NCI-H2171 treated with DMSO at 0.1 percent for 48 hours (cell line): ENCODE results near the gene BCS1L.

Experiments used
- DNase-seq: peaks from one replicate; lab custom pipeline; 2025; lab: John Stamatoyannopoulos, UW

BCS1L gene, protein sequence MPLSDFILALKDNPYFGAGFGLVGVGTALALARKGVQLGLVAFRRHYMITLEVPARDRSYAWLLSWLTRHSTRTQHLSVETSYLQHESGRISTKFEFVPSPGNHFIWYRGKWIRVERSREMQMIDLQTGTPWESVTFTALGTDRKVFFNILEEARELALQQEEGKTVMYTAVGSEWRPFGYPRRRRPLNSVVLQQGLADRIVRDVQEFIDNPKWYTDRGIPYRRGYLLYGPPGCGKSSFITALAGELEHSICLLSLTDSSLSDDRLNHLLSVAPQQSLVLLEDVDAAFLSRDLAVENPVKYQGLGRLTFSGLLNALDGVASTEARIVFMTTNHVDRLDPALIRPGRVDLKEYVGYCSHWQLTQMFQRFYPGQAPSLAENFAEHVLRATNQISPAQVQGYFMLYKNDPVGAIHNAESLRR

DNA sequence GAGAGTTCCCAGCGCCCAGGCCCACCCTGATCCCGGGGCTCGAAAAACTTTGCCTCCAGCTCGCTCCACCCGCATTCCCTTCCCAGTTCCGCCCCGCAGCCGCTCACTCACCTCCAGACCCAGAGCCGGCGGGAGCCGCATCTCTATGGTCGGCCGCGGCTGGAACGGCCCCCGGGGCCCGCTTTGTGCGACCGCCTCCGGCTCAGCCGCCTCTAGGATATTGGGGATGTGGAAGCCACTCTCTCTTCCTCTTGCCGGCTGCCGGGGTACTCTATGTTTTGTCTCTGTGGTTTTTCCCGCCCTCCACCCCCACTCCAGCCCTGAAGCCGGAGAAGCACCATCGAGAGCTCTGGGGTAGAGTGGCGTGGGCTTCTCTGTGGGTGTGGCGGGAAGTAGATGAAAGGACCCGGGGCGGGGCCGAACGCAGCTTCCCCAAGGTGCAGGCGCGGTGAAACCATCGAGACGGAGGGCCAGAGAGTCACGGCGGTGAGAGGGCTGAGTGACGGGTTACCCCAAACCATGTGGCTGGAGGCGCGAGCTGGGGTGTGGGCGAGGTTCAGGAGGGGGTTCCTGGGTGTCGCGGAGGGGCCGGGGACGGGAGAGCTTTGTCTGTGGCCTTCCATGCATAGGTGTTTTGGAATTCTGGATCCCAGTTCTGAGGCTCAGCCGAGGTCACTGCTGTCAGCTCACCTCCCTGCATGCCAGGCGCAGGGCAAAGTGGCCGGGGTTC lies at the start of gene BCS1L, which contains the start of gene ZNF142:
Gene BCS1L (plus strand): TSS at position 426 of the 730 bp plus-strand sequence. CDS start 1,305 bp downstream, outside the sequence.
Gene ZNF142 (minus strand): TSS at position 366 of the 730 bp plus-strand sequence. CDS start 3,194 bp downstream, outside the sequence.
- peak; percentile 95 for DNase-seq

DNA sequence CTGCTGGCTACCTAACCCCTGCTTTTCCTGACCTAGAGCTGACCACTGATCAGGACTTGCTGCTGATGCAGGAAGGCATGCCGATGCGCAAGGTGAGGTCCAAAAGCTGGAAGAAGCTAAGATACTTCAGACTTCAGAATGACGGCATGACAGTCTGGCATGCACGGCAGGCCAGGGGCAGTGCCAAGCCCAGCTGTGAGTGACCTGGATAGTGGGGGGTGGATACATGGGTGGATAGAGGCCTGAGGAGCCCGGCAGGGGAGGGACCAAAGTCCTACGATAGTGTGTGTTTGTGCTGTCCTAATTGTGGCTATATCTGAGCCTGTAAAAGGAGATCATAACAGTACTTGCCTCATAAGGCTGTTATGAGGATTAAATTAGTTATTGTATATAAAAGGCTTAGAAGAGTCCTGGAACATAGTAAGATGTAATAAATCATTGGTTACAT lies 43.6 kb upstream of the BCS1L start:
- DNase-seq = no peak

DNA sequence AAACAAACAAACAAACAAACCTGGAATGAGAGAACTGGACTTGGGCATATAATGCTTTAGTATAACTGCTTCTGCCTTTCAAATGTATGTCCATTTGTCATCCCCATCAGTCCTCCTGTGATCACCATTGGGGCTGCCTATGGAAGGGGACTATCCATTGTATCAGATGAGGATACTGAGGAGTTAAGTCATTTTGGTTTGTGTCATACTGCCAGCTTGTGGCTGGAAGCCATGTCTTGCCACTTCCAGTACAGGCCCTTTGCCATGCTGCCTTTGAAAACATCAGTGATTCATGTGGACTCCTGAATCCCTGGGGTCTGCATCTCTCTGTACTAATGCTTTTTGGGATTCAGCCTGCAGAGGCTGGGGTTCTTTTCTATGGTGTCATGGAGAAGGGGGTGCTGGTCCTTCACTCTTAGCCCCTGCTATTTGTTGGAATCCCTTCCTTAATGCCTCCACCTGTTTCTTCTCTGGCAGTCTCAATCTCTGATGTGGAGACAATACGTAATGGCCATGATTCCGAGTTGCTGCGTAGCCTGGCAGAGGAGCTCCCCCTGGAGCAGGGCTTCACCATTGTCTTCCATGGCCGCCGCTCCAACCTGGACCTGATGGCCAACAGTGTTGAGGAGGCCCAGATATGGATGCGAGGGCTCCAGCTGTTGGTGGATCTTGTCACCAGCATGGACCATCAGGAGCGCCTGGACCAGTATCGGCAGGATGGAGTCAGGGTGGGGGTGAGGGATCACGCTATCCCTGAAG lies 41.2 kb upstream of the BCS1L start:
- DNase-seq = peak; percentile 31

DNA sequence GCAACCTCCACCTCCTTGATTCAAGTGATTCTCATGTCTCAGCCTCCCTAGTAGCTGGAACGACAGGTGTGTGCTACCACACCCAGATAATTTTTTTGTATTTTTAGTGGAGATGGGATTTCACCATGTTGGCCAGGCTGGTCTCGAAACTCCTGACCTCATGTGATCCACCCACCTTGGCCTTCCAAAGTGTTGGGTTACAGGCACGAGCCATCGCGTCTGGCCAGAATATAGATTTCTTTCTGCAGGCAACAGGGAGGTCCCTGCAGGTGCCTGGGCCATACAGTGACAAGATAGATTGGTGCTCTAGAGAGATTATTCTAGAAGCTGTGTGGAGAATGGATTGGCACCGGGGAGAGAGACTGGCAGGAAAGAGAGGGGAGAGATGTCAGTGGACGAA lies 38.5 kb upstream of the BCS1L start:
- no peak for DNase-seq

DNA sequence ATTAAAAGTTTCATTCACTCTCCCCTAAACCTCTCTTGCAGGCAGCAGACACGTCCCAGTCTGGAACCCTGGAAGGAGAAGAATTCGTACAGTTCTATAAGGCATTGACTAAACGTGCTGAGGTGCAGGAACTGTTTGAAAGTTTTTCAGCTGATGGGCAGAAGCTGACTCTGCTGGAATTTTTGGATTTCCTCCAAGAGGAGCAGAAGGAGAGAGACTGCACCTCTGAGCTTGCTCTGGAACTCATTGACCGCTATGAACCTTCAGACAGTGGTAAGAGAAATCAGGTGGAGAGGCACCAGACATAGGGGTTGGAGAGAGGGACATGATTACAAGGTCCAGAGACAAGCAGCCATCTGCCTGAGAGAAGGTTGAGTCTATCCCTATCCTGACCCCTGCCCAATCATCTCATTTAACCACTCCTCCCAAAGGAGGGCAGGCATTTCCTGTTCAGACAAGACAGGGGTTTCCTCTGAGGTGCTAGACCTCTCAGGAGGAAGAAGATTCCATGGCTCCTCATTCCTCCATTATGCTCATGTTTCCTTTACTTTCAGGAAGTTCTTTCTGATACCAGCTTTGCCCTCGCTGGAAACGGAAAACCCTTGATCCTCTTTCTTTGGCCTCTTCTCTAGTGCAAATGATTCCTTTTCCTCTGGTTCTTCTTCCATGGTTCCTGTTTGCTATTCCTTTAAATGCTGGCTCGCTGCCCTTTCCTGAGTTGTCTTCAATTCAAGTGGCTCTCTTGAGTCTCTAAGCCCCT lies 36.7 kb upstream of the BCS1L start:
- DNase-seq = no peak

DNA sequence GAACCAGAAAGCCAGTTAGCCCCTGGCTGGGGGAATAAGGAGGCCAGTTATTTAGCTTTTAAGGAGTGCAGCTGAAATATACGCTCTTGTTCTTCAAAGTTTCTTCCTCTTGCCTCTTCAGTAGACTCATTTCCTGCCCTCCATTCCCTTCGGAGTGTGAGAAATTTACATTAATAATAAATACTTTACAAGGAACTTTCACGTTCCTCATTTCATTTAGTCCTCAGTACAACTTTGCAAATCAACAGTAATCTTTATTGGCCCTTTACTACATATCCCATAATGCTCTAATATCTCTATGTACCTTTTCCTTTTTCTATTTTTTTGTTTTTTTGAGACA lies 36.1 kb upstream of the BCS1L start:
- DNase-seq = no peak

DNA sequence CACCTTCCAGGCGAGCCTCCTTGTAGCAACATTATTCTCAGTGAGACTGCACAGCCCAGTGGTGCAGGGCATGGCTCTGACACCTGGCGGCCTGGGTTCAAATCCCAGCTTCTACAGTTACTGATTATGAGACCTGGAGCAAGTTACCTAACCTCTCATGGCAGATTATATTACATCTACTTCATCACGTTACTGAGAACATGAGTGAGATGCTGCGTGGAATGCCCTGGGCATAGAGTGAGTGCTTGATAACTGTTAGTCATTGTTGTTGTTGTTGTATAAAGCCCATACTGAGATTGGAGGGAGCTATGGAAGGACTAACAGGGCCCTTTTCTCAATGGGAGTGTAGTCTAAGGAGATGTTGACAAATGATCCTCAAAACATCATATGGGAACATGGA lies 33.1 kb upstream of the BCS1L start:
- no peak for DNase-seq

DNA sequence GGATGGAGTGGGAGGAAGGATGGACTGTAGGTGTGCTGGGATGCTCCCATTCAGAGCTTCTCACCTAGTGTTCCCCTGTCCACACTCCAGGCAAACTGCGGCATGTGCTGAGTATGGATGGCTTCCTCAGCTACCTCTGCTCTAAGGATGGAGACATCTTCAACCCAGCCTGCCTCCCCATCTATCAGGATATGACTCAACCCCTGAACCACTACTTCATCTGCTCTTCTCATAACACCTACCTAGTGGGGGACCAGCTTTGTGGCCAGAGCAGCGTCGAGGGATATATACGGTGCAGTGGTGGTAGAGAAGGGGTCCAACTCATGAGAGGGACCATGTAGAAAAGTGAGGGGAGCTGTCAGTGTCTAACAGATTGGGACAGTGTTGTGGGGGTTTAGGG lies 31.5 kb upstream of the BCS1L start:
- DNase-seq = no peak

DNA sequence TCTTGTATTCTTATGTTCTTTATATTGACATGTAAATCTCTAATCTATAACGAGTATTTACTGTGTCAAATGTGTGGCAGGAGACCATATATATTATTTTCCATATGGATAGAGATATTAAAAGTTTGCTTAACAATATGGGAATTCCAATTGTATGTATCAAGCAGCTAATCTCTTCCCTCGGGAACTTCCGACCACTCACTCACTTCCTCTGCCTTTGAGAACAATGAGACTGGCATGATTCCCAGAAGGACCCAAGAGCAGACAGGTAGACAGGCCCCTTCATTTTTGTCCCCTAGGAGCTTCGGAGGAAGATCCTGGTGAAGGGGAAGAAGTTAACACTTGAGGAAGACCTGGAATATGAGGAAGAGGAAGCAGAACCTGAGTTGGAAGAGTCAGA lies 27.6 kb upstream of the BCS1L start:
- DNase-seq = peak; percentile 22

DNA sequence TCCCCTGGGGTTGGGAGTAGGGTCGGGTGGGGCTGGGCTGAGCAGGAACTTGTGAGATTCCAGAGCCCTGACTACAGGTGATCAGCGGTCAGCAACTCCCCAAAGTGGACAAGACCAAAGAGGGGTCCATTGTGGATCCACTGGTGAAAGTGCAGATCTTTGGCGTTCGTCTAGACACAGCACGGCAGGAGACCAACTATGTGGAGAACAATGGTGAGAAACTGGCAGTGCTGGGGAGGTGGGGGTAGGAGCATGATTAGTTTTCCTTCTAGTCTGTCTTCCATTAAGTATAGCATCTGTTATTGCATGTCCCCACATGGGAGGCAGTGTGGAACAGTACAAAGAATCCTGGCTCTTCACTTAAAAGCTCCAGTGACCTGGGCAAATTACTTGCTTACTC lies 23.8 kb upstream of the BCS1L start:
- no peak for DNase-seq

DNA sequence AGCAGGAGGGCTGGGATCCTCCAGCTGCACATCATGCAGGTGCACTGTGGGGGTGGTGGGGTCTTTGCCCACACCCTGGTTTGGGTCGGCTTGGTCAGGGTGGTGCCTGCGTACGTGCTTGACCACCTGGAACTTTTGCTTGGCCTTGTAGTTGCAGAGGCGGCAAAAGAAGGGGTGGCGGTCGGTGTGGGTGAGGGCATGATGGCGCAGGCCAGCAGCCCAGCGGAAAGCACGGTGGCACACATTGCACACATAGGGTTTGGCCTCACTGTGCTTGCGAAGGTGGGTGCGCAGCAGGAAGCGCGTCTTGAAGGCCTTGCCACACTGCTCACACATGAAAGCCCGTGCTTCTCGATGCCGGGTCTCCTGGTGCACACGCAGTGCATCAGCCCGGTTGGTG lies 21.1 kb upstream of the BCS1L start:
- DNase-seq = no peak

DNA sequence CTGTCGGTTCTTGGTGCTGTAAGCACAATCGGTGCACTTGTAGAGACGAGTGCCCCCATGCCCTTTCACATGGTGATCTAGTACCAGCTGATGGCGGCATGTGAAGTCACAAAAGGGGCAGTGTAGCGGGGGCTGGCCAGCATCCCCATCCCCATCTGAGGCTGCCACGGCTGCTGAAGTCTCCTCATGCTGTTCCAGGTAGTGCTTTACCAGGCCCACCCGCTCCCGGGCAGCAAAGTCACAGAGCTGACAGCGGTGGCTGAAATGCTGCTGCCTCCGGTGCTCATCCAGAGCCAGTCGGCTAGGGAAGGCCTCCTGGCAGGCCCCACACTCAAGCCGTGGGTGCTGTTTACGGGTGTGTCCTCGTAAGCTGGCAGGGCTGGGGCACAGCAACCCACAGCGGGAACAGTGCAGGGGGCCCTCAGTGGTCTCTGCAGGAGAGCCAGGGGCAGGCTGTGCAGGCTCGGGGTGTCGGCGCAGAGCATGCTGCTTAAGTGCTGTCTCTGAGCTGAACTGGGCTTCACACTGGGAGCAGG lies 17.3 kb upstream of the BCS1L start:
- no peak for DNase-seq

DNA sequence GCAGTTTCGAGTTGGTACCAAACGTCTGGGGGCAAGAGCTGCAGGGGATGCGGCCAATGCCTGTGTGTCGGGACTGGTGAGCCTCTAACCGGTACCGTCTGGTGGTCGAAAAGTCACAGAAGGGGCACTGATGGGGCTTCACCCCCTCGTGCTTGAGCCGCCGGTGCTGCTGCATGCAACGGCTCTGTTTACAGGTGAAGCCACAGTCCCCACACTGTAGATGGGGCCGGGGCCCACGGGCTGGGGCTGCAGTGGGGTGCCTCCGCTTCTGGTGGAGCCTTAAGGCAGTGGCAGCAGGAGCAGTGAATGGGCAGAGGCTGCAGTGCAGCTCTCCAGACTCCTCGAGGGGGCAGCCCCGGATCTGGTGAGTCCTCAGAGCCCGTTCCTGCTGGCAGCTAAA lies 16.7 kb upstream of the BCS1L start:
- no peak for DNase-seq

DNA sequence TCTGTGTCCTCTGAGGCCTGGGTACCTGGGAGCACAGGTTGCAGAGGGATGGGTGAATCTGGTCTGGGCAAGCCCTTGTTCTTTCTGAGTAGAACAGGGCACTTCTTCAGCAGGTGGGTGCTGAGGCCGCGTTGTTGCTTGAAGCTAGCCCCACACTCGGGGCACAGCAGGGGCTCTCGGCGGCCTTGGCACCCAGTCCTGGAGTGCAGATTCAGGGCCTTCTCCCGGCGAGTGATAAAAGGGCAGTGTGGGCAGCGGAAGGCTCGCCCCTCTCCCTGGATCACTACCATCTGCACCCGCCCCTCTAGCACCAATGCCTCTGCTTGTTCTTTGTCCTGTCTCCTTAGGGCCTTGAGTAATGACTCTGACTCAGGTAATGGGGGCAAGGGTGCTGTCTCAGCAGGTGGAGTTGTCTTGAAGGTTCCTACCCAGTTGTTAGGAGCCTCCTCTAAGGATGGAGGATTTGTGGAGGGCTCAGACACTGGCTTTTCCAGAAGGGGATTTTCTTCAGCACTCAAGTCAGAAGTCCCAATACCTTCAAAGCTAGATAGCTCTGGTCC lies 15.7 kb upstream of the BCS1L start:
- DNase-seq = no peak

DNA sequence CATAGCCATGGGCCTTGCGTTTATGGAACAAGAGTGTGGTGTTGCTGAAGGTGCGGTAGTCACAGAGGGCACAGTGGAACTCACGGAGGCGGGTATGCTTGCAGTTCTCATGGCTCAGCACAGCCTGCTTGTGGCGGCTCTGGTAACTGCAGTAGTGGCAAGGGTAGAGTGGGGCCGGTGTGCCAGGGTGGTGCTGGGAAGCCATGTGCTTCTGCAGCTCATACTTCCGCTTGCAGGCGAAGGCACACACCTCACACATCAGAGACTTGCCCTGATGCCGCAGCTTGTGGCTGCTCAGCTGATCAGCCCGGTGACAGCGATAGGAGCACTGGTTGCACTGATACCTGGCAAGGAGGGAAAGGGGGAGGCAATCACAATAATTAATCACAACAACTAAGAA lies 14.8 kb upstream of the BCS1L start:
- no peak for DNase-seq

DNA sequence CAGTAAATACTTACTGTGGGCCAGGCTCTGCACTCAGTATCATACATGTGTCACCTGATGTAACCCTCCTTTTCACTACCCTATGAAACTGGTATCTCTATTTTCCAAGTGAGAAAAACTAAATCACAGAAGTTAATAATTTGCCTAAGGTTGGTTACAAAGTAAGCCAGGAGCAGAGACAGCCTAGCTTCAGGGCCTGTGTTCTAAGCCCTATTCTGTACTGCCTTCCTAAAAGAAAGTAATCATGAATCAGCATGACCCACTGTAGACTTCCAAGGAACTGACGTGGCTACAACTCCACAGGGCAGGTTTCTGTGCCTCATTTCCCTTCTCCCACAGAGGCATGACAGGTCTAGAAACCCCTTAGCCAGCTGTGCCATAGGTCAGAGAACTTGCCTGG lies 14.4 kb upstream of the BCS1L start:
- DNase-seq = no peak

DNA sequence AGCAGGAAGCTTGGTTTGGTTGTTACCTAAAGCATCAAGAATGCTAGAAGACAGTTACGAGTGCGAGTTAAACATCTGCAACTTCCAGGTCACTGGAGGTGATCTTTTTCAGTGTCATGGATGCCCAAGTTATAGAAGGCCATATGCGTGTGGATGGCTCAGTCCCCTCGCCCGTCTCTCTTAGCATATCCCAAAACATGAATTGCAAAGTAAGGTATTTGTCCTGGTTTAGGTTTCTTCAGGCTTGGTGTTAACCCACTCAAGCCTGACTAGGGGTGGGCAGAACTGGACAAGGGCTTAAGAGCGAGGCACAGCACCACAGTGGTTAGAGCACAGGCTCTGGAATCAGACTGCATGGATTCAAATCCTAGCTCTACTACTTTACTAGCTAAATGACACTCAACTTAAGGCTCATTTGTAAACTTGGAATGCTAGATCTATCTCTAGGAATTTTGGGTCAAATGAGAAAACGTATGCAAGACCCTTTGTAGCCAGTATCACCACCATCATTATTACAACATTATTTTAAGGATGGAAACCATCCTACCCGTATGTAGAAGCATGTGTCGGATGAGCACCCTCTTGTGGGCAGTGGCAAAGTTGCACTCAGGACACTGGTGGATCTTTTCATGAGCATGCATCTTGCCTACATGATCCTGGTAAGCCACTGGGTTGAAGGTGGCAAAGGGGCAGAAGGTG lies 11.2 kb upstream of the BCS1L start:
- DNase-seq = peak; percentile 58

DNA sequence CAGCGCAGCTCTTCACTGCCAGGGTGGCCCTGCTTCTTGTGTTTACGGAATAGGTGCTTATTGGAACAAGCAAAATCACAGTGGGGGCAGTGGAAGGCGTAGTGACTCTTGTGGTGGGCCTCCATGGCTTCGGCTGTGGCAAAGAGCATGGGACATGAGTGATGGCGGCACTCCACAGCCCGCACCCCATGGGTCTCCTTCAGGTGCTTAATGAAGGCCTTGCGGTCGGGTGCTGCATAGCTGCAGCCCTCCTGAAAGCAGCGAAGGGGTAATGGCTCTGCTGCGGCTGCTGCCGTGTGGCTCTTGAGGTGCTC lies 10.7 kb upstream of the BCS1L start:
- DNase-seq = no peak

DNA sequence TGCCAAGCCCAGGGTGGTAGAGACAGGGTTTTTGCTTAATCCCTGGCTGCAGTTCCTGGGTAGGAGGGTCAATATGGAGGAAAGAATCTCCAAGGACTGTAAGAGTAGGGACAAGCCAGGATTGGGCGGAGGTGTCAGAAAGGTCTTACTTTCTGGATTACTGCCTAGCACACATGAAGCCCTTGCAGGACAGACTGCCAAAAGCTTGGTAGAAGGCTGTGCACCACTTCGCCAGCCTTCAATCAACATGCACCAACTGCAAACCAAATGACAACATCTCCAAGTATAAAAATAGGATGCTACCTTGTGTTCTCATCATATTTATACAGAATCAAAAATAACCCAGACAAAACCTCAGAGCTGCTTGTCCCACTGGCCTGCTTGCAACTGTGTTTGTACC lies 3.7 kb upstream of the BCS1L start:
- no peak for DNase-seq

DNA sequence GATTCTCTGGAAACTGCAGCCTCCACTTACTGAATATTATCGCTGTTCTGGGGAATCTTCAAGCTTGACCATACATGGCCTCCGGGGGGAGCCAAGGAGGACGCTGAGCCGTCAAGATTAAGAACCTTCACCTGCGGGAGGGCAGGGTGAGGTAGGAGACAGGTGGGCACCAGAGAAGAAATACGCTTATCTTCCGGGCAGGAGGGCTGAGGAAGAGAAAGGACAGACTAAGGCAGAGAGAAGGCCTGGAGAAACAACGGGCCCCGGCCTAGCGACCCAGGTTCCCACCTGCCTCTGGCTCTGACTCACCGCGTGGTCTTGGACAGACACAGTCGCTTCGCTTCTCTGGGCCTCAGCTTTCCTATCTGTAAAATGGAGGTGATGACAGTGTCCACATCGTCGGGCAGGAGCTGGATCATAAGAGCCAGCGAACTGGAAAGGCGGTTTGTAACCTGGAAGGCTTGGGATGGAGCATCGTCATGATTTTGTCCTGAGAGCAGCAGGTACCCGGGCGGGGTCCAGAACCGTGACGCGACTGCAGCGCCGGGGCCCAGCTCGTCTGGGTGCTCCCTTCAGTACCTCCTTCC lies 719 bp upstream of the BCS1L start:
- DNase-seq = peak; percentile 52

DNA sequence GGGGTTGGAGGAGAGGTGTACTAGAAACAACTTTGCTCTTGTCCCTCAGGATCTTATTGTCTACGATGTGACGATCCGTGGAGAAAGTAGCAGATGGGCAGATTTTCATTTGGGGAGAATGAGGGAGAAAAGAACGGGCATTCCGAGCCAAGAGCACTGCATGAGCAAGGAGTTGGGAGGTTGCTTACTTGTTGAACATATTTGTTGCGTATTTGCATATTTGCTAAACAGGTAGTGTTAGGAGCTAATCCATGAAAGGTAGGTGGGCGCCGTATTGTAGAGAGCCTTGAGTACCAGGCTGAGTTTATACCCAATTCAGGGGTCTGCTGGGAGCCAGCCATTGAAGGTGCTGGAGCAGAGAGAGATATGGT lies 490 bp downstream of the BCS1L start:
- DNase-seq = no peak
